Endothelial cell of hepatic sinusoid (primary cell): ENCODE results near the gene C10orf105.

Source experiments
- in situ Hi-C: cut with HindIII; loops from 2 replicates; pipeline ENCODE4 v1.10.0; 2017; ENCODE audit warnings: low sequenced_read_pairs

Gene C10orf105

GRCh38 chr10:71739358-71739900, 19.9 kb upstream of the C10orf105 start:
- in situ Hi-C loops = no loop called here

GRCh38 chr10:71737834-71738197, 18.2 kb upstream of the C10orf105 start:
- in situ Hi-C loops = no loop called here

GRCh38 chr10:71737001-71737833, 17.6 kb upstream of the C10orf105 start:
- in situ Hi-C loops = no loop called here

GRCh38 chr10:71736570-71736952, 17.0 kb upstream of the C10orf105 start:
- in situ Hi-C loops = no loop called here

GRCh38 chr10:71735709-71736569, 16.4 kb upstream of the C10orf105 start:
- in situ Hi-C loops = no loop called here

GRCh38 chr10:71734797-71735196, 15.2 kb upstream of the C10orf105 start:
- in situ Hi-C loops = no loop called here

GRCh38 chr10:71731791-71732190, 12.2 kb upstream of the C10orf105 start:
- in situ Hi-C loops = no loop called here

- in situ Hi-C loops = no loop called here
These were observed 9.6 kb upstream of the C10orf105 start for GRCh38 chr10:71729161-71729636.

GRCh38 chr10:71727738-71728737, 8.5 kb upstream of the C10orf105 start:
- in situ Hi-C loops = no loop called here

- in situ Hi-C loops = no loop called here
These were observed 7.6 kb upstream of the C10orf105 start for GRCh38 chr10:71727105-71727737.

- in situ Hi-C loops = no loop called here
These were observed 7.1 kb upstream of the C10orf105 start for GRCh38 chr10:71726580-71727104.

- in situ Hi-C loops = no loop called here
These were observed 6.5 kb upstream of the C10orf105 start for GRCh38 chr10:71725998-71726579.

GRCh38 chr10:71725249-71725648, 5.7 kb upstream of the C10orf105 start:
- in situ Hi-C loops = no loop called here

- in situ Hi-C loops = loop anchor here (5.0 kb wide), 1 partner anchor 43 kb away; no protein-coding TSS in a partner anchor
These were observed 5.0 kb upstream of the C10orf105 start for GRCh38 chr10:71724539-71724938.

GRCh38 chr10:71723311-71723710, 3.7 kb upstream of the C10orf105 start:
- in situ Hi-C loops = loop anchor here (5.0 kb wide), 1 partner anchor 44 kb away; no protein-coding TSS in a partner anchor

- in situ Hi-C loops = loop anchor here (5.0 kb wide), 1 partner anchor 44 kb away; no protein-coding TSS in a partner anchor
These were observed 3.3 kb upstream of the C10orf105 start for GRCh38 chr10:71722849-71723248.

GRCh38 chr10:71721313-71721712, 1.7 kb upstream of the C10orf105 start:
- in situ Hi-C loops = loop anchor here (5.0 kb wide), 1 partner anchor 46 kb away; no protein-coding TSS in a partner anchor

- in situ Hi-C loops = loop anchor here (5.0 kb wide), 1 partner anchor 47 kb away; no protein-coding TSS in a partner anchor
These were observed 710 bp upstream of the C10orf105 start for GRCh38 chr10:71720288-71720687.

GRCh38 chr10:71719042-71719441, 536 bp downstream of the C10orf105 start:
- in situ Hi-C loops = no loop called here
